GM23248 (cell line): ENCODE measurements around the gene HOXC13.

Experiments used
- EZH2 ChIP-seq: fragments of 200-600 bp; sonication (generic); IDR thresholded peaks from 2 replicates; pipeline ENCODE4 v1.6.1; 2018; ENCODE audit warnings: antibody characterized with exemption, mild to moderate bottlenecking; ENCODE audit not compliant: insufficient read depth, poor library complexity, severe bottlenecking
- EZH2phosphoT487 ChIP-seq: fragments of 200-600 bp; sonication (generic); IDR thresholded peaks from 2 replicates; pipeline ENCODE4 v1.6.1; 2018; ENCODE audit warnings: antibody characterized with exemption, moderate library complexity, mild to moderate bottlenecking, low read depth; ENCODE audit not compliant: insufficient read depth

- TF ChIP-seq EZH2, result no peak
- no peak for TF ChIP-seq EZH2phosphoT487
Measured at GRCh38 chr12:53958128-53958527, 19.5 kb downstream of the HOXC13 start.
